Stimulated activated CD8-positive, alpha-beta memory T cell treated with anti-CD3 and anti-CD28 coated beads, Interleukin-7, amount 100 ng/mL, for 4 hours (primary cell): ENCODE results near the gene ATE1.
"Not testable (repeated sequence)": the region's sequence is repeated elsewhere in the genome, so short reads cannot be mapped to it uniquely, and the experiment has no call there.

Experiments used
- DNase-seq, 2 donors: peaks; one replicate each; pipeline ENCODE4 v3.0.0-alpha.2; 2020; ENCODE audit warnings: low read depth in 2 of 2

The ATE1 gene

GRCh38 chr10:121930268-121931085, 2.6 kb upstream of the ATE1 start:
- DNase-seq, result not testable (repeated sequence)

- DNase-seq, result not testable (repeated sequence)
Measured at GRCh38 chr10:121929585-121930267, 1.9 kb upstream of the ATE1 start.

- DNase-seq, result no peak
Measured at GRCh38 chr10:121928528-121928884, 675 bp upstream of the ATE1 start.

- DNase-seq, result peak in 1 of 2 donors; percentile 15
Measured at GRCh38 chr10:121927318-121927840, 452 bp downstream of the ATE1 start.

- DNase-seq, result no peak
Measured at GRCh38 chr10:121926671-121927317, 1.0 kb downstream of the ATE1 start.

GRCh38 chr10:121926157-121926556, 1.7 kb downstream of the ATE1 start:
- DNase-seq, result no peak

GRCh38 chr10:121921238-121921931, 6.4 kb downstream of the ATE1 start:
- no peak for DNase-seq

- DNase-seq, result no peak
Measured at GRCh38 chr10:121919666-121920065, 8.2 kb downstream of the ATE1 start.

GRCh38 chr10:121918800-121919199, 9.0 kb downstream of the ATE1 start:
- not testable (repeated sequence) for DNase-seq

GRCh38 chr10:121914661-121915060, 13.2 kb downstream of the ATE1 start:
- no peak for DNase-seq

GRCh38 chr10:121911421-121911697, 16.5 kb downstream of the ATE1 start:
- no peak for DNase-seq

- no peak for DNase-seq
Measured at GRCh38 chr10:121910673-121911420, 17.0 kb downstream of the ATE1 start.

GRCh38 chr10:121904888-121905287, 22.9 kb downstream of the ATE1 start:
- DNase-seq, result no peak

GRCh38 chr10:121900443-121901174, 27.2 kb downstream of the ATE1 start:
- no peak for DNase-seq

- no peak for DNase-seq
Measured at GRCh38 chr10:121899727-121900126, 28.1 kb downstream of the ATE1 start.

- DNase-seq, result no peak
Measured at GRCh38 chr10:121891103-121891502, 36.7 kb downstream of the ATE1 start.

GRCh38 chr10:121889212-121889611, 38.6 kb downstream of the ATE1 start:
- DNase-seq, result no peak

- peak in 1 of 2 donors; percentile 1 for DNase-seq
Measured at GRCh38 chr10:121886997-121887622, 40.7 kb downstream of the ATE1 start.

- no peak for DNase-seq
Measured at GRCh38 chr10:121886181-121886580, 41.6 kb downstream of the ATE1 start.

GRCh38 chr10:121880895-121881294, 46.9 kb downstream of the ATE1 start:
- no peak for DNase-seq
